GM11168 (cell line): Measurements from ENCODE around the gene SPDYE3.
"Not testable (repeated sequence)": the region's sequence is repeated elsewhere in the genome, so short reads cannot be mapped to it uniquely, and the experiment has no call there.

Experiments
- in situ Hi-C: fragments of 300-500 bp; cut with MboI; formaldehyde crosslinking; loops from one replicate; pipeline ENCODE4 v1.12.0; 2022; ENCODE audit warnings: low sequenced_read_pairs; ENCODE audit not compliant: unreplicated experiment

The SPDYE3 gene

GRCh38 chr7:100287191-100287969, 20.1 kb upstream of the SPDYE3 start:
- in situ Hi-C loops, result not testable (repeated sequence)

DNA sequence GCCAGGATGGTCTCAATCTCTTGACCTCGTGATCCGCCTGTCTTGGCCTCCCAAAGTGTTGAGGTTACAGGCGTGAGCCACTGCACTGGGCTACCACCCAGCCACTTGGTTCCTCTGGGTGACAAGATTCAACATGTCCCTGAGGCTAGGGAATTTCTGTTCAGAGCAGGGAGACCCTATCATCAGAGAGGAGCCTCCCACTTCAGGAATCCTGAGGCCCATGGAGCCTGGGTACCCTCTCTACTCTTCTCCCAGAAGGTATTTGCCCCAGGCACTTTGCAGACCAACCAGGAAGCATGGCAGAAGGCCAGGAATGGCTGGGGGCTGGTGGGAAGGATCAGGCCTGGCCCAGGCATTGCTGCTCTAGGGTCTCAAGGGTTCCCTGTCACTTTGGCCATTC, 19.2 kb upstream of the SPDYE3 start:
- in situ Hi-C loops, result not testable (repeated sequence)

- in situ Hi-C loops, result not testable (repeated sequence)
Observed at GRCh38 chr7:100292162-100292561, 15.3 kb upstream of the SPDYE3 start.

DNA sequence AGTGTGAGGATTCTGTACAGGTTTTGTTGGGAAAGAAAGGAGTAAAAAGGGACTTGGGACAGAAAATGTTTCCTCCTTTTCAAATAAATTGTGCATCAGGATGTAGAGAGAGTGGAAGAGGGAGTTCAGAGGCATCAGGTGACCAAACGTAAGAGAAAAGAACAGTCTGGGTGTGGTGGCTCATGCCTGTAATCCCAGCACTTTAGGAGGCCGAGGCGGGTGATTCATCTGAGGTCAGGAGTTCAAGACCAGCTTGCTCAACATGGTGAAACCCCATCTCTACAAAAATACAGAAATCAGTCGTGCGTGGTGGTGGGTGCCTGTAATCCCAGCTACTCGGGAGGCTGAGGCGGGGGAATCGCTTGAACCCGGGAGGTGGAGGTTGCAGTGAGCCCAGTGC, 12.2 kb upstream of the SPDYE3 start:
- in situ Hi-C loops, result not testable (repeated sequence)

- in situ Hi-C loops, result not testable (repeated sequence)
Observed at GRCh38 chr7:100297852-100298631, 9.5 kb upstream of the SPDYE3 start.

GRCh38 chr7:100298632-100298895, 8.9 kb upstream of the SPDYE3 start:
- in situ Hi-C loops, result not testable (repeated sequence)

DNA sequence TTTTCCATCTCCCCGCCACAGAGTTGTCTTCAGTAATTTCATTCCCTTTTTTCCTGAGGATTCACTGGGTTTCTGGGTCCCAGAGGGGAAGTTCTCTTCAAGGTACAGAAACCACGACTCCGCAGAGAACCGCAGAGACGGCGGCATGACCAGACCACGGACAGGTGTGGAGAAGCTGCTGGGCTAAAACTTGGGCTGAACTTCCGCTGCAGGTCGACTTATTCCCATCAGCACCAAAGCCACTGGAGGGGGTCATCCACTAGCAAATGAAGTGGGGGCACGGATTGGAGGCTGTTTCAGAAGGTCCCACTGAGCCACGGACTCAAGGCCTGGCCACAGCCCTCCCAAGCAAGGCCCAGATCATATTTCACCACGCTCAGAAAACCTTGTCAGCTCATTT, 3.0 kb upstream of the SPDYE3 start:
- in situ Hi-C loops, result not testable (repeated sequence)

- in situ Hi-C loops, result not testable (repeated sequence)
Observed at GRCh38 chr7:100318329-100318728, 10.8 kb downstream of the SPDYE3 start.

GRCh38 chr7:100321648-100322047, 14.1 kb downstream of the SPDYE3 start:
- in situ Hi-C loops, result not testable (repeated sequence)

DNA sequence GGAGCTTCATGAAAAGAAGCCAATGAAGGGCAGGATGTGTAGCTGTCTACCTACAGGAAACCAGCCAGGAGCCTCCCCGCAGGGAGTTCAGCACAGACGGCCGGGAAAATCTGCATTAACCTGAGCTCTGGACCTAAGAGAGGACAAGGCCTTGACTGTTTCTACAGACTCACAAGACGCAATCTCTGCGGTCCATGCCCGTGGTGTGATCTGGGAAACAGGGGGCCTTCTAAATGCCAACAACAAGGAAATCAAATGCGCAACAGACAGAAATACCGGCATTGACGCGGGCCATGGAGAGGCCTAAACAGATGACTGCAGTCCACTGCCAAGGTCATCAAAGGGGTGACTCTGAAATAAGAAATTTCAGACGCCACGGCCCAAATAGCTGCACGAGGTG, 16.7 kb downstream of the SPDYE3 start:
- in situ Hi-C loops, result not testable (repeated sequence)

GRCh38 chr7:100325671-100326070, 18.2 kb downstream of the SPDYE3 start:
- in situ Hi-C loops, result not testable (repeated sequence)

- in situ Hi-C loops, result not testable (repeated sequence)
Observed at GRCh38 chr7:100326914-100327313, 19.4 kb downstream of the SPDYE3 start.

- in situ Hi-C loops, result not testable (repeated sequence)
Observed at GRCh38 chr7:100335566-100336466, 28.3 kb downstream of the SPDYE3 start.

GRCh38 chr7:100338083-100338696, 30.7 kb downstream of the SPDYE3 start:
- in situ Hi-C loops, result not testable (repeated sequence)

DNA sequence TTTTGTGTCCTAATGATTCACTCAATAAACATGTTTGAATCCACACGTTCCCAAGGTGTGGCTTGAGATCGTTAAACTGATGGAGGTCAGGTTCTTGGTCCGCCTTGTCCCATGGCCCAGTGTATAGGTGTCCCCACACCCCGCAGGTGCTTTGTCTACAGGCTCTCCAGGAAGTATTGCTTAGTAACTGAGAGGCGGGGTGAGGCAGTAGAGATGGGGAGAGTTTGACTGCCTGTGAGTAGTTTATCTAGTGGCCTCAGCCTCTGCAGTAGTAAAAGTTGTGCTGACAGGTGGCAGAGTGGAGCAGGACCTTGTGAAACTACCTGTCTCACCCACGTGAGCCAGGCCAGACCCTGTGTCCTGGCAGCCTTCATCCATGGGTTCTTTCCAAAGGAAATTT, 33.8 kb downstream of the SPDYE3 start:
- in situ Hi-C loops, result not testable (repeated sequence)

DNA sequence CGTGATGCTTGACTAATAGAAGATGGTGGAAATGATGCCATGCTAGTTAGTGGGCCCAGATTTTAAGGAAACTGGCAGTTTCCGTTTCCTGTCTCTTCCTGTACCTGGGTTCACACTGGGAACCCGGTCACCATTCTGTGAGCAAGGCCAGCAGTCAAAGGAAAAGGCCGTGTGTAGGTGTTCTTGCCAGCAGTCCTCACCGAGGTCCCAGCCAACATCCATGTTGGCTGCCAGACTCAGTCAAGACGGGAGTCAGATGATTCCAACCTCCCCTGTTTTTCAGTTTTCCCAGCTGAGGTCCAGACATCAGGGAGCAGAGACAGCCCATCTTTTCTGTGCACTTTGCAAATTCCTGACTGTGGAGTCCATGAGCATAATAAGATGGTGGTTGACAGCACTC, 35.3 kb downstream of the SPDYE3 start:
- in situ Hi-C loops, result no loop called here

DNA sequence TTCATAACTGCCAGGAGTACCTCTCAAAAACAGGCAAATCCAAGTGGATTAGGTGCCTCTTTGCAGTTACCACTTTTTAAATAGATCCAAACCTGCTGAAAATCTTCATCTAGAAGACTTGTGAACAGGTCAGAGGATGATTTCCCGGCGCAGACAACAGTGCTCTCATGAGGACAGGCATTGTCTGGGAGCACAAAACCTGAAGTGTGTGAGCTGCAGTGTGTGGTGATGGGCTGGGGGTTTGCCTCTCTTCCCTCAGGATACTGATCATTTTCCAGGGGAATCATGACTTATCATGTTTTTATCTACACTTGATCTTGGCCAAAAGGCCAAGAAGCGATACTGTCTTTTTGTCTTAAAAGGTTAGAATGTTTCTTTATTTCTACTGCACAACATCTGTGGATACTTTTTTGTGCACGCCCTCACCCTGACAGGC, 36.6 kb downstream of the SPDYE3 start:
- in situ Hi-C loops, result not testable (repeated sequence)

DNA sequence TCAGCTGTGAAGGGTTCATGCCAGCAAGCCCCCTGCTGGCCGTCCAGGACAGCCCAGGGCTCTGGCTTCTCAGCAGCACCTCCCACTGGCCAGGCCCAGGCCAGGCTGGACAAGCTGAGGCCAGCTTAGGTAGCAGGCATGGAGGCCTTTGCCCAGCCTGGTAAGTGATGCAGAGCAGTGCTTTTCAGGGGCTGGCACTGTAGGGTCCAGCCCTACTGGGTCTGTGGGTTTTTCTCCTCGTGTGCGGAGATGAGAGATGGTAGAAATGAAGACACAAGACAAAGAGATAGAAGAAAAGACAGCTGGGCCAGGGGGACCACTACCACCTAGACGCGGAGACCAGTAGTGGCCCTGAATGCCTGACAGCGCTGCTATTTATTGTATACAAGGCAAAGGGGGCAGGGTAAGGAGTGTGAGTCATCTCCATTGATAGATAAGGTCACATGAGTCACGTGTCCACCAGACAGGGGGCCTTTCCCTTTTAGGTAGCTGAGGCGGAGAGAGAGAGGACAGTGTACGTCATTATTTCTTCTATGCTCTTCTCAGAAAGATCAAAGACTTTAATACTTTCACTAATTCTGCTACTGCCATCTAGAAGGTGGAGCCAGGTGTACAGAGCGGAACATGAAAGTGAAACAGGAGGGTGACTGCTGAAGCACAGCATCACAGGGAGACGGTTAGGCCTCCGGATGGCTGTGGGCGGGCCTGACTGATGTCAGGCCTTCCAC, 37.2 kb downstream of the SPDYE3 start:
- in situ Hi-C loops, result loop anchor here (5.0 kb wide), 1 partner anchor 127 kb away; the partner anchor contains the start of gene PVRIG

DNA sequence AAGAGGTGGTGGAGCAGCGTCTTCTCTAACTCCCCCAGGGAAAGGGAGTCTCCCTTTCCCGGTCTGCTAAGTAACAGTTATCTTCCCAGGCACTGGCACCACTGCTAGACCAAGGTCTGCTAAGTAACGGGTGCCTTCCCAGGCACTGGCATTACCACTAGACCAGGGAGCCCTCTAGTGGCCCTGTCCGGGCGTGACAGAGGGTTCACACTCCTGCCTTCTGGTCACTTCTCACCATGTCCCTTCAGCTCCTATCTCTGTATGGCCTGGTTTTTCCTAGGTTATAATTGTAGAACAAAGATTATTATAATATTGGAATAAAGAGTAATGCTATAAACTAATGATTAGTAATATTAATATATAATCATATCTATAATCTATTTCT, 37.8 kb downstream of the SPDYE3 start:
- in situ Hi-C loops, result loop anchor here (5.0 kb wide), 1 partner anchor 128 kb away; the partner anchor contains the start of gene PVRIG
